DOHH2 (cell line): Measurements from ENCODE around the gene LOXHD1.

Experiments used
- CTCF ChIP-seq: fragments of 200-600 bp; sonication (generic); IDR thresholded peaks from one replicate; pipeline ENCODE4 v1.5.1; 2014; ENCODE audit warnings: antibody characterized with exemption, mild to moderate bottlenecking, low read depth, low read length; ENCODE audit not compliant: poor library complexity, severe bottlenecking
- EZH2phosphoT487 ChIP-seq: fragments of 200-600 bp; sonication (generic); IDR thresholded peaks from 2 replicates; pipeline ENCODE4 v1.6.1; 2017; ENCODE audit warnings: borderline replicate concordance, mild to moderate bottlenecking, antibody characterized with exemption, low read length, moderate library complexity, mixed read lengths

- TF ChIP-seq CTCF, result no peak
- no peak for TF ChIP-seq EZH2phosphoT487
Measured at GRCh38 chr18:46696268-46696667, 39.2 kb upstream of the LOXHD1 start.
